K562 (cell line): ENCODE data around the gene TOM1L2.

Source experiments
- ATF2 ChIP-seq: sonication (generic); formaldehyde crosslinking; IDR thresholded peaks from 2 replicates; pipeline ENCODE4 v1.8.1; 2022; ENCODE audit warnings: missing genetic modification reagents
- CTCF ChIP-seq, 3 experiments: IDR thresholded peaks in 2 of 3; conservative IDR thresholded peaks in 1 of 3; 2 replicates each; pipeline ENCODE4 v1.5.1; 2011 to 2012; ENCODE audit warnings: low read length in 3 of 3, mild to moderate bottlenecking in 3 of 3, control low read depth in 2 of 3, improper control_type of control experiment in 1 of 3, inconsistent platforms in 1 of 3, low read depth in 1 of 3, mixed read lengths in 1 of 3, moderate library complexity in 1 of 3; ENCODE audit not compliant: insufficient read depth in 2 of 3
- FOXJ3 ChIP-seq: sonication (generic); formaldehyde crosslinking; IDR thresholded peaks from 2 replicates; pipeline ENCODE4 v1.4.0; 2020; ENCODE audit warnings: mild to moderate bottlenecking, missing genetic modification reagents
- NFYB ChIP-seq: IDR thresholded peaks from 2 replicates; pipeline ENCODE4 v1.6.1; 2011; ENCODE audit warnings: mild to moderate bottlenecking, moderate library complexity; ENCODE audit not compliant: insufficient read length; ENCODE audit errors: extremely low read depth
- ZBTB2 ChIP-seq: fragments of 450-650 bp; IDR thresholded peaks from 2 replicates; pipeline ENCODE4 v1.6.1; 2016; ENCODE audit warnings: antibody characterized with exemption
- ZNF318 ChIP-seq, 2 experiments: fragments of 450-650 bp; IDR thresholded peaks; 2 replicates each; pipeline ENCODE4 v1.6.1; 2016; ENCODE audit warnings: mild to moderate bottlenecking in 2 of 2, borderline replicate concordance in 1 of 2, low read depth in 1 of 2, moderate library complexity in 1 of 2

GRCh38 chr17:17820463-17821158 is 151.6 kb downstream of the TOM1L2 start:
- no peak for TF ChIP-seq ZBTB2
- no peak for TF ChIP-seq NFYB
- no peak for TF ChIP-seq ATF2 (CRISPR knock-in tag)
- no peak for TF ChIP-seq CTCF (IDR thresholded peaks at IDR 0.05 in 2 of 3, conservative IDR thresholded peaks at IDR 0.05 in 1 of 3; ENCODE audit: insufficient read depth in 2 of 3, low read depth in 1 of 3, low read length in 3 of 3)
- TF ChIP-seq ZNF318 (IDR thresholded peaks at IDR 0.05; ENCODE audit: borderline replicate concordance in 1 of 2, low read depth in 1 of 2), result no peak
- no peak for TF ChIP-seq FOXJ3 (CRISPR knock-in tag)
